NCI-H2227 (cell line): ENCODE measurements around the gene HSDL1.

Source experiments
- DNase-seq: peaks from one replicate; lab custom pipeline; 2025; ENCODE audit not compliant: unreplicated experiment; lab: John Stamatoyannopoulos, UW

Gene HSDL1

DNA sequence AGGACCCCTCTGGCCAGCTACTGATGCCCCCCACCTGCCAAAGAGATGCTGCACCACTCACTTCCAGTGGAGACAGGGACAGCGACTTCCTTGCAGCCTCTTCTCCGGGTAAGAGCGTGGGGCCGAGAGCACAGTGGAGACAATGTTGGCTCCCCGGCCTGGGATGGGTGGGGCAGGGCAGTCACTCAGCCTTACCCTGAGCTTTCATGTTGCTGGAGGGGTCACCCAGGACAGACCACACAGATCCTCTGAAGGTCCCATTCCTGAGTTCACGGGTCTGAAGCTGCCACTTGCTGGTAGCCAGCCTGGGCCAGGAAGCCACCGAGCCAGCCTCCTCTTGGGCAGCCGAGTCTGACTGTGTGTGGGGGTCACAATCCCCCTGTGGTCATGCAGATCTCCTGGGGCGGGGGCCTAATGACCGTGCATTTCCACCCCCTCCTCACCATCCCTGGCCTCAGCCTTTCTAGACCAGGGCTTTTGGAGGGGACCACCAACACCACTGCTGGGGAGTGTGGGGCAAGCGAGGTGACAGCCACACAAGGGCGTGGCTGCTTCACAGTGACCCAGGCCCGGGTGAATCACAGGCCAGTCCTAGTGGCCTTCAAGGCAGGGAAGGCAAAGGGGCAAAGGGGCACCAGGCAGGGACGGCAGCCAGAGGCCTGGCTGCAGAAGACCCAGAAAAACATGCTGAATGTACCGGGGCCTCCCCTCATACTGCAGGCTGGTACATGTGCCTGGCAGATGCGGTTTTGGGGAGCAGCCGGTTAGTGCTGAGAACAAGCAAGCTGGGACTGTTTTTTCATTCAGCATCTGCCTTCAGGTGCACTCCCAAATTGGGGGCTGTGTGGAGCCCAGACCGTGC lies 31.4 kb upstream of the HSDL1 start:
- no peak for DNase-seq

DNA sequence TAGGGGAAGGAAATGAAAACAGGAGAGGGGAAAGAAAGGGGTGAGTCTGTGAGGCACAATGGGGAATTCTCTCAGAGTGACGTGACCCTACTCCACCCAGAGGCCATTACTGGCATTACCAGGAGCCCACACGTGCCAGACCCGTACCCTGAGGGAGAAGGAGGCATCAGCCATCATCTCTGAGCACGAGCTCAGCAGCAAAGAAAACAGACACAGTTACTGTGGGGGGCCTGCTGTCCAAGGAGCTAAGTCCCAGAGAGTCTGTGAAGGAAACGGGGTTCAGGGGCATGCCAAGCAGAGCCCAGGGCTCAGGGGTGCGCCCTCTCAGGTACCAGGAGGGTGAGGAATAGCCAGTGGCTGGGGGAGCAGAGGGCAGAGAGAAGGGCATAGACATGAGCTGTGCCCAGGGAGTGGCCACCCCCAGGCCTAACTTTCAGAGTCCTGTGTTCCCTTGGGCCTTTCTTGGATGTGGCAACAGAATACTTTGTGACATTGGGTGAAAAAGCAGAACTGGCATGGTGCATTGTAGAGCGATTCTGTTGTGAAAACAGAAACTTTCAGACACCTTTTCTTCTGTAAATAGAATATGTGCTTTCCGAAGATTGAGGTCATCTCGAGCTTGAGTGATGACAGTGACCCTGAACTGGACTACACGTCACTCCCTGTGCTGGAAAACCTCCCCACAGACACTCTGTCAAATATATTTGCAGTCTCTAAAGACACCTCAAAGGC lies 30.5 kb upstream of the HSDL1 start:
- no peak for DNase-seq

DNA sequence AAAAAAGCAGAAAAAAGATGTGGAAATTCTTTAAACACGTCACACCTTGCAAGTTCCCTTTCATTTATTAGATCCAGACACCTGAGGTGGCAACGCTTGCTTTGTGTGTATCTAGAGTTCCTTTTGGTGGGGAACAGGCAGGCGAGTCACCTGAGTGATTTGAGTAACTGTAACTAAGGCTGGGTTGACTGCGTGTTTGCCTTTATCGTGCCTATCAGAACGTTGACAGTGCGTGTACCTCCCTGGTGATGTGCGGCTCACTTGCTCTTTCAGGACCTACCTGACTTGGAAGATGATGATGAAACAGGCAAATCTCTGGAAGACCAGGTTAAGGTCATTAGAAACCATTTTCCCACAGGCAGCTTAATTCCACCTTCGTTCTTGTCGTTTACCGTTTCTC lies 29.4 kb upstream of the HSDL1 start:
- no peak for DNase-seq

DNA sequence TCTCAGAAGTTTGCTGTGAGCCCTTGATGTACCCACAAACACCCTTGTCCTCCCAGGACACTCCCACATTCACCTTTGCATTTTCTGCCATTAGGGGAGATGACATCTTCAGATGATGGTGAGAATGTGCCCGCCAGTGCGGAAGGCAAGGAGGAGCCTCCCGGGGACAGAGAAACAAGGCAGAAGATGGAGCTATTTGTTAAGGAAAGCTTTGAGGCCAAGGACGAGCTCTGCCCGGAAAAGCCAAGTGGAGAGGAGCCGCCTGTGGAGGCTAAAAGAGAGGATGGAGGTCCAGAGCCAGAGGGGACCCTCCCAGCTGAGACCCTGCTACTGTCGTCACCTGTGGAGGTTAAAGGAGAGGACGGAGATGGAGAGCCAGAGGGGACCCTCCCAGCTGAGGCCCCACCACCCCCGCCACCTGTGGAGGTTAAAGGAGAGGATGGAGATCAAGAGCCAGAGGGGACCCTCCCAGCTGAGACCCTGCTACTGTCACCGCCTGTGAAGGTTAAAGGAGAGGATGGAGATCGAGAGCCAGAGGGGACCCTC lies 24.9 kb upstream of the HSDL1 start:
- no peak for DNase-seq

DNA sequence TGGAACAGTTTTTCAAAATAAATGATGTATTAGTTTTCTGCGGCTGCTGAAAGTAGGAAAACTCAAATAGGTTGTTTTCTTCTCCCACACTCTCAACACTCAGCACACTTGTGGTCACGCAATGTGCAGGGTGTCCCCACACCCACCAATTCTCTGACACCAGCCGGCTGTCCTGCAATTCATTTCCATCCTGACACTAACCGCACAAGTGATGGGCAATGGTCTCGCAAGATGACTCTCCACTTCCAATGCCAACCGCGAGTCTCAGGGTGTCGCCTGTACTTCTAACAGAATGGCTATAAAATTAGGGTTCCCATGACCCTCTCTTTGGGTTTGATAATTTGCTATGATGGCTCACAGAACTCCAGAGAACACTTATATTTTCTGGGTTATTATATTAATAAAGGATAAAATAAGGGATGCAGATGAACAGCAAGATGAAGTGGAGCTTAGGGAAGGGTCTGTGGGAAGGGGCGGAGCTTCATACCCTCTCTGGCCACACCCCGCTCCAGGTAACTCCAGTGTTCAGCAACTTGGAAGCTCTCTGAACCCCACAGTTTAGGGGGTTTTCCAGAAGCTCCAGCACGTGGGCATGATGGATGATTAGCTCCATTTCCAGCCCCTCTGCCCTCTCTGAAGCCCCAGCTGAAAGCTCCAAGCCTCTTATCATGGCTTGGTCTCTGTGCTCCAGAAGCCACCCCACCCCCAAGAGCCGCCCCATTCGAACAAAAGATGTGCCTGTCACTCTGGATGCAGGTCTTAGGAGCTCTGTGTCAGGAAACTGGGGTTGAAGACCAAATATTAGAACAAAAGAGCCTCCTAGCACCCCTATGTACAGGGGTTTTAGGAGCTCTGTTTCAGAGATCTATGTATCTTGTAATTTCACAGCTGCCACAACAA lies 22.1 kb upstream of the HSDL1 start:
- no peak for DNase-seq

DNA sequence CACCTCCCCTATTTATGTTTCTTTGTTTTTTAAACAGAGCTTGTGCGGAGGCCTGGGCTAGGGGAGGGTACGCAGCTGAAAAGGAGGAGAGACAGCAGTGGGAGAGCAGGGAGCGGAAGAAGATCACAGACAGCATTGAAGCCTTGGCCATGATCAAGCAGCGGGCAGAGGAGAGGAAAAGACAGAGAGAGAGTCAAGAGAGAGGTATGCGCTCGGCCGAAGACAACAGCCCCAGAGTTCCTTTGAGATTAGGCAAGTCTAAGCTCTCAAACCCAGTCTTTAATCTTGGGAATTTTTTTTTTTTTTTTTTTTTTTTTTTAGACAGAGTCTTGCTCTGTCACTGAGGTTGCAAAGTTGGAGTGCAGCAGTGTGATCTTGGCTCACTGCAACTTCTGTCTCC lies 20.8 kb upstream of the HSDL1 start:
- DNase-seq: no peak

DNA sequence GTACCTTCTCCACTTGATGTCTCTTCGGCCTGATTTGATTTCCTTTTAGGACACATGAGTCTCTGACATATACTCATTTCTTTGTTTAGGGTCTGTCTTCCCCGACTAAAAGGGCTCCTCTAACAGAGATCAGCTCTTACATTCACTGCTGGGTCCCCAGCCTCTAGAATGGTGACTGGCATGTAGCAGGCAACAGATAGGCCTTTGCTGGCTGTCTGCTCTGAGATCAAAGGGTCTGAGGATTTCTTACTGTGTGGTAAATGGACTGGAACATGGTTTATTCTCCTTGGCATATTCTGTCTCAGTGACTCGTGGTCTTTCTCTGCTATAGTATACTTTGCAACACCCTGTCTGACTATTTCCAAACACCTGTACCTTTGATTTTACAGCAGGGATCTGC lies 16.8 kb upstream of the HSDL1 start:
- DNase-seq: no peak

DNA sequence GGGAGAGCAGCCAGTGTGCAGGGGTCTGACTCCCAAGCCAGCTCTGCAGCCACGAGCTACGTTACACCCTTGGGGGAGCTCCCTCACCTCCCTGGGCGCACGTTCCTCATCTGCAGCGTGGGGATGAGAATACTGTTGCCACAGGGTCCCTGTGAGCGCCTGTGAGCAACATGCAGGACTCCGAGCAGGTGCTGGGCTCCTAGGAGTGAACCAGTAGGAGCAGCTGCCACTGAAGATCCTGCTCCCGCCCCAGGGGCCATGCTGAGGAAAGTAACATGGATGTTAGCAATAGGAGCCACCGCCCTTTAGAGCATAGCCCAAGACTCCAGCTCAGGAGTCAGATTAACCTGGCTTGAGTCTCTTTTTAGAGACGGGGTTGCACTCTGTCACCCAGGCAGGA lies 16.1 kb upstream of the HSDL1 start:
- DNase-seq: no peak

DNA sequence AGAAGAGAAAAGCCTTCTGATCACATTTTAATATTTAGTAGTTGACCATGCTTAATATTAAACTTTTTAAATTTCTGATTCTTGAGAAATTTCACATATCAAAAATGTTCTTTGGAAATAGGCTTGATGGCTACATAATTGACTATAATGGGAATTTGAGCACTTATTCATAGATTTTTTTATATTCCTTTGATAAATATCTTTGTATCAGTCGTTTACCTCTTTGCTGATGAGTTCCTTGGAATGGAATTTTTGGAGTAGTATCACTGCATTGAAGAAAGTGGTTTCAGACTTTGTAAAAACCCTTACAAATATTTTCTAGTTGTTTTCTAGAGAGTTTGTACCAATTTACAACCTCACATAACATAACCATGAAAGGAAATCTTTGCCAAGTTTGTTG lies 14.8 kb upstream of the HSDL1 start:
- DNase-seq: no peak

DNA sequence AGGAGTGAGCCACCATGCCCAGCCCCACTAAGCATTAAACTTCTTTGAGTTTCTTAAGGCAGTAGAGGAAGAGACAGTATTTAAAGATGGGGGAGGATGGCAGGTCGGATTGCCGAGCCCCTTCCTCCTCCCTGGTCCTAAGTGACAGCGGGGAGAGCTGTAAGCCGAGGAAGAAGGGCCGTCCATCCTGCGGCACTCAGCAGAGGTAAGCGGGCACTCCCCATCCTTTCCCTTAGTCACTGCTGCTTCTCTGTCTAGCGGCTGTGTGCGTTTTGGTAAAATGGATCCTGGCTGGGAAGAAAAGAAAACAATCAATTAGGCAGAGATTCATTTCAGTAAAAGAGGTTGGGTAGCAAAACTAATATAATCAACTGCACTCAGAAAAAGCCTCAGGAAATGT lies 14.0 kb upstream of the HSDL1 start:
- no peak for DNase-seq

DNA sequence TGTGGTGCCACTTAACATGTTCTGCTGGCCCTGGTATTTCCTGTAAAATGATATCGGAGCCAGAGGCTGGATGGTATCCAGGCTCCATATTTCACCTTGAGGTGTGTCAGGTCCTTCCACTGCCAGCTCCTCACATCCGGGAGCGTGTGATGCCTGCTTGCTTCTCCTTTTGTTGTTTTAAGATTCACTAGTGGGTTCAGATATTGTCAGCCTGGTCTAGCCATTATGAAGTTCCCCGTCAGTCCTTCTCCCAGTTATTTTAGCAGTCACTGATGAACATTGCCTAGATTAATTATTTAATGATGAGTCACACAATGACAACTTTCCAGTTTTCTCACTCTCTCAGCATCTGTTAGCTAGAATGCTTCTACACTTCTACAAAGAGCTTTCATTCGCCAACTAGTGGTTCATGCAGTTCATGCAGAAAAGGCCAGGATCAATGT lies 11.4 kb upstream of the HSDL1 start:
- no peak for DNase-seq

DNA sequence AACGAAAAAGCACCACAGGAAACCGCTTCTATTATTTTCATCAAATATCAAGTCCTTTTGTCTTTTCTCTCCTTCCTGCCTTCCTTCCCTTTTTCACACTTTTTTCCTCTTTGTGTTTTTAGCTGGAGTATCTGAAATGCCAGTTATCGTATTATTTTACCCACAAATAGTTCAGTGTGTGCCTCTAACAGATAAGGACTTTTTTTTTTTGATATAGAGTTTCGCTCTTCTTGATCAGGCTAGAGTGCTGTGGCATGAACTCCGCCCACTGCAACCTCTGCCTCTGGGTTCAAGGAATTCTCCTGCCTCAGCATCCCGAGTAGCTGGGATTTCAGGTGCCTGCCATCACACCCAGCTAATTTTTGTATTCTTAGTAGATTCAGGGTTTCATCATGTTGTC lies 10.8 kb upstream of the HSDL1 start:
- no peak for DNase-seq

DNA sequence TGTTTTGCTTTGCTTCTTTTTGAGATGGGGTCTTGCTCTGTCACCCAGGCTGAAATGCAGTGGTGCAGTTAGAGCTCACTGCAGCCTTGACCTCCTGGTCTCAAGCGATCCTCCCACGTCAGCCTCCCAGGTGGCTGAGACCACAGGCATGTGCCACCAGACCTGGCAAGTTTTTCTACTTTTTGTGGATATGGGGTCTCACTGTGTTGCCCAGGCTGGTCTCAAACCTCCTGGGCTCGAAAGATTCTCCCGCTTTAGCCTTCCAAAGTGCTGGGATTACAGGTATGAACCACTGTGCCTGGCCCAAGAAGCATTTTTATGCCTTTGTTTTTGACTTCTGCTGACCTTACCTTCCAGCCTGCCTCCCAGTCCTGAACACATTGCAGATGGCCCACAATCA lies 10.2 kb upstream of the HSDL1 start:
- DNase-seq: no peak

DNA sequence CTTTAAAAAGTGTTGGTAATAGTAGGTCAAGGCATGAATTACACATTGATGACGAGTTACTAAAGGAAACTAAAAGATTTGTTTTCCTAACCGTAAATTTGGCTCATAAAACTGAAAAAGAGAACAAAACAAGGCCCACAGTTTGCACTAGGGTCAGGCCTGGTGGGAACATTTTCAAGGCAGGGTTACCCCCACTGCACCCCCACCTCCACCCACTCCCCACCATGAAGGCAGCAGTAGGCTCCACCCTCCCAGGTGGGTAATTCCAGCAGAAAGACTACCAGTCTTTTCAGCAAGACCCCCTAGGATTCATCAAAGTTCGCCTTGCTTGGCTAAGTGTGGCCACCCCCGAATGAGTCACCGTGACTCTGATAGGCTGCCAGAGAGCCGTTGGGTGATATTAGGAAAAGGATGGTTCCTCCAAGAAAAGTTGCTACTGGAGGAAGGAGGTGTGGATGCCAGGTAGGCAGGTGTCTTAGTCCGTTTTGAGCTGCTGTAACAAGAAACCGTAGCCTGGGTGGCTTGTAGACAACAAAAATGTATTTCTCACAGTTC lies 8.8 kb upstream of the HSDL1 start:
- DNase-seq: no peak

DNA sequence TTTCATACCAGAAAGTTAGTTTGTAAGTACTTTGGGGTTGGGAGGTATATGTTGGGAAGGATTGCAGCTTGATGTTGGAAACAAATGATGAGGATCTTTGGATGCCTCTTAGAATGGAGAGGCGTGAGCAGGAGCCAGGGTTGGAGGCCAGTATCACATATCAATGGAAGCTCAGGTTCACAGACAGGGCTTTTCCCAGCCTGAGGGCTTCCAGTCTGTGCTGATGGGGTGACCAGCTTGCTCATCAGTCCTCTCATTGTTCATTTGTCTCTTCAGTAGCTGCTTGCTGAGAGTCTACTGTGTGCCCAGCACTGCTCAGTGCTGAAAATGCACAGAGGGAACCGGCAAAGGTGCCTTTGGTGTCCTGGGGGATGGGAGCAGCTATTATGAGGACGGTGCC lies 5.9 kb upstream of the HSDL1 start:
- DNase-seq: no peak

DNA sequence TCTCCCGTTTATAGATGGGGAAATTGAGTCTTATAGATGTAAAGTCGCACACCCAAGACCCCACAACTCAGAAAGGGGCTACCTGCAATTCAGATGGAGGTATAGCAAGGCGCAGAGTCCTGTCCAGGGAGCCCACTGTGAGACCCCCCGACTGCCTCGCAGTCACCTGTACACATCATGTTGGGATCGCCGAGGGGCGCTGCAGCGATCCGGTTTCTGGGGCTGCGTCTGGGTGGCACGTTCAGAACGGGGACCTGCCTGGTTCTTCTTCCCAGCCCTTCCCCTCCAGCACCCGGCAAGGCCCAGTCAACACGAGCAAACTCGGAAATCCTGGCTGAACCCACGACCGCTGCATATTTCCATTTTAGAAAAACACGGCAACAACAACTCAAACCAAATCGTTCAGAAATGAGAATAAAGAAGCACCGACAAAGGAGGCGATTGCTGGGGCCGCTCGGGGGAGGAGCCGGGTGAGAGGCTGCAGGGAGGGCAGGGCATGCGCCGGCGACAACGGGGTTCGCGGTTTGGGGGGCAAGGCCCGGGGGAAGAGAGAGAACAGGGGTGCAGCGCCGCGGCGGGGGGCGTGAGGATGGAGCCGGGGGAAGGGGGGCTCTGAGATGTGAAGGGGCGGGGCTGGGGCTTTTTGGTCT lies 643 bp downstream of the HSDL1 start:
- DNase-seq: peak; percentile 29

DNA sequence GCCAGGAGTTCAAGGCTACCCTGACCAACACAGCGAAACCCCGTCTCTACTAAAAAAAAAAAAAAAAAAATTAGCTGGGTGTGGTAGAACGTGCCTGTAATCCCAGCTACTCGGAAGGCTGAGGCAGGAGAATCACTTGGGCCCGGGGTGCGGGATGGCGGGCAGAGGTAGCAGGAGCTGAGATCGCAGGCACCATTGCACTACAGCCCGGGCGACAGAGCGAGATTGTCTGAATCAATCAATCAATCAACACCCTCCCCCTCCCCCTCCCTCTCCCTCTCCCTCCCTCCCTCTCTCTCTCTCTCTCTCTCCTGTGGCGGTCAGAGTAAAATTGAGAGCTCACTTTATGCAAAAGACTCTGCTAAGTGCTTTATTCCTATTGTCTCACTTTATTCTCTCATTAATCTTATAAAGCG lies 1.2 kb downstream of the HSDL1 start:
- no peak for DNase-seq

DNA sequence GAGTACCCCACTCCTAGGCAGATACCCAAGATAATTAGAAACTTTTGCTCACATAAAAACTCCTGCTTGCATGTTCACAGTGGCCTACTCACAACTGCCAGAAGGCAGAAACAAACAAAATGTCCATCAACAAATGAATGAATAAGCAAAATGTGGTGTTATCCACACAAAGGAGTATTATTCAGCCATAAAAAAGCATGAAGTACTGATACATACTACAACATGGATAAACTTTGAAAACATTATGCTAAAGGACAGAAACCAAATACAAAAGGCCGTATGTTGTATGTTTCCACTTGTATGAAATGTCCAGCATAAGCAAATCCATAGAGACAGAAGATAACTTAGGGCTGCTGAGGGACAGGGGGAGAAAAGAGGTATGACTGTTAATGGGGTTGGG lies 1.9 kb downstream of the HSDL1 start:
- DNase-seq: no peak

DNA sequence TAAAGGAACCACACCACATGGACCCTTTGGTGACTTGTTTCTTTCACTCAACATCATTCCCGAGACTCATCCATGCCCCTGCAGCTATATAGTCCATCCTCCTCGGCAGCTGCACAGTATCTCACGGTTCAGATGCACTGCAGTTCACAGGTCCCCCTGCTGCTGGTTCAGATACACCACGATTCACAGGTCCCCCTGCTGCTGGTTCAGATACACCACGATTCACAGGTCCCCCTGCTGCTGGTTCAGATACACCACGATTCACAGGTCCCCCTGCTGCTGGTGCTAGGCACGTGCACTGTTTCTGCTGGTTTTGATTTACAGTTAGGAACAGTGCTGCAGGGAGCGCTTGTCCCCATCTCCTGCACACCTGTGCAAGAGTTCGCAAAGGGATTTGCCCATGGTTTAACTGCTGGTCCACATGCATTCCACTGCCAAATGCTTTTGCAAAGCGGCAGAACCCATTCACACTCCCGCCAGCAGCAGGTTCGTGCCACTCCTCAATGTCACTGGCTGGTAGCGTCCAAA lies 3.8 kb downstream of the HSDL1 start:
- DNase-seq: no peak

DNA sequence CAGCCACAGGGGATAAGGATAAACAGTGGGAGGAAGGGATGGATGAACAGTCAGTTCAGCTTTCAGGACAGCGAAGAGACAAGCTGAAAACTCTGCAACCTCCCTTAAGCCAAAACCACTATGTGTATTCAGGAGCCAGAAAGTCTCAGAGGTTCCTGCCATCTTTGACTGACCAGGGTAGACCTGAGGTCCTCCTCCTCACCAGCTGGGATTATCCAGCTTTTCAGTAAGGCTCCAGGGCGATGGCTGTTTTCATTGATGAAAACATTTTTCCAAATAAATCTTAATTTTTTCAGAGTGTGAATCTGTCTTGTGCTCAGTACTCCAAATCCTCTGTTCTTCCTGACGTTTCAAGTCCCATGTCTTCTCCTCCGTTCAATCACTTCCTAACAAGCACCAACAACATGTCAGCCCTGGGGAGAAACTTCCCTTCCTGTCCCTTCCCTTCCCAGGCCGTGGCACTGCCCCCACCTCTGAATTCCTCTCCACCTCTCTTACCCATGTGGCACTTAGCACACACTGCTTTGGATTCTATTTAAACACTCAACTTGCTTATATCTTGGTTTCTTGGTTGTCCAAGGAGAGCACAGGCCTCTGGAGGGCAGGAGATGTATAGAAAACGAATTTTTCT lies 5.2 kb downstream of the HSDL1 start:
- DNase-seq: no peak
